Endothelial cell of umbilical vein (primary cell): ENCODE measurements around the gene UBXN2A. TPM values are rescaled to one million over a fixed set of nuclear protein-coding genes. Genes with fewer than 3 reads are reported as not detected.

Experiments
- BruUV-seq: library from RNA; stranded (reverse); fragments of 400-500 nt; replicated peaks from 2 replicates; lab custom pipeline; 2021; lab: Mats Ljungman, UMichigan
- CTCF ChIA-PET: fragments of 300-600, 350-600 bp; sonication (Branson Sonifier 250); formaldehyde crosslinking; loops from one replicate; lab custom pipeline; 2021; ENCODE audit warnings: antibody characterized with exemption, inconsistent platforms; lab: Charles Lee
- POLR2A ChIA-PET: fragments of 300-600, 350-600 bp; sonication (Branson Sonifier 250); formaldehyde crosslinking; loops from one replicate; lab custom pipeline; 2021; ENCODE audit warnings: antibody characterized with exemption, inconsistent platforms; lab: Charles Lee
- DNase-seq: peaks from one replicate; pipeline ENCODE4 v3.0.0-alpha.2; 2011; ENCODE audit warnings: low read depth, low spot score
- FAIRE-seq: peaks from 2 replicates; lab custom pipeline; 2011; peaks lifted over from hg19 to GRCh38; lab: Jason Lieb, UNC
- H2AFZ ChIP-seq: 2 replicates; pipeline ENCODE4 v1.6.0; 2012; ENCODE audit warnings: low read depth, low read length, control low read depth, inconsistent platforms
- H3K27ac ChIP-seq: 2 replicates; pipeline ENCODE4 v1.5.1; 2011; ENCODE audit warnings: low read depth, mild to moderate bottlenecking, control low read depth, low read length, moderate library complexity; ENCODE audit not compliant: insufficient read depth
- H3K27me3 ChIP-seq, 2 experiments: 2 replicates each; pipeline versions ENCODE4 v1.6.0 to v1.6.1; 2011; ENCODE audit warnings: low read length in 2 of 2, mixed read lengths in 1 of 2; ENCODE audit not compliant: control insufficient read depth in 2 of 2, insufficient read depth in 2 of 2
- H3K36me3 ChIP-seq, 2 experiments: 2 replicates in 1 of 2; 3 replicates in 1 of 2; pipeline ENCODE4 v1.5.1; 2011; ENCODE audit warnings: low read length in 2 of 2, mild to moderate bottlenecking in 1 of 2, moderate library complexity in 1 of 2; ENCODE audit not compliant: control insufficient read depth in 2 of 2, insufficient read depth in 2 of 2; ENCODE audit errors: extremely low read depth in 1 of 2
- H3K4me1 ChIP-seq: 3 replicates; pipeline ENCODE4 v1.5.1; 2011; ENCODE audit warnings: mild to moderate bottlenecking, low read length; ENCODE audit not compliant: control insufficient read depth, insufficient read depth; ENCODE audit errors: extremely low read depth
- H3K4me2 ChIP-seq: 2 replicates; pipeline ENCODE4 v1.6.1; 2011; ENCODE audit warnings: low read length, control low read depth, mixed read lengths; ENCODE audit not compliant: insufficient read depth
- H3K4me3 ChIP-seq, 3 experiments: fragments of 200-600 bp in 1 of 3; sonication (generic), shearing (Covaris generic) in 1 of 3; replicated peaks in 1 of 3; 2 replicates each; pipeline ENCODE4 v1.5.1; 2011 to 2016; ENCODE audit warnings: control low read depth in 3 of 3, low read length in 3 of 3, mild to moderate bottlenecking in 2 of 3, inconsistent platforms in 1 of 3, low read depth in 1 of 3, moderate library complexity in 1 of 3; ENCODE audit not compliant: insufficient read depth in 1 of 3
- H3K79me2 ChIP-seq: 2 replicates; pipeline ENCODE4 v1.6.0; 2012; ENCODE audit warnings: low read length, inconsistent platforms; ENCODE audit not compliant: control insufficient read depth, insufficient read depth
- H3K9ac ChIP-seq: replicated peaks from 2 replicates; pipeline ENCODE3; 2011; ENCODE audit warnings: low read length, control low read depth; ENCODE audit not compliant: insufficient read depth; ENCODE audit errors: extremely low read depth
- H3K9me1 ChIP-seq: replicated peaks from 3 replicates; pipeline ENCODE4 v1.6.0; 2011; ENCODE audit warnings: mild to moderate bottlenecking, low read length; ENCODE audit not compliant: control insufficient read depth, insufficient read depth; ENCODE audit errors: extremely low read depth
- H3K9me3 ChIP-seq: replicated peaks from 2 replicates; pipeline ENCODE4 v1.5.1; 2012; ENCODE audit warnings: low read length, inconsistent platforms; ENCODE audit not compliant: control insufficient read depth, insufficient read depth
- H4K20me1 ChIP-seq: replicated peaks from 2 replicates; pipeline ENCODE3; 2011; ENCODE audit warnings: mild to moderate bottlenecking, low read length; ENCODE audit not compliant: control insufficient read depth, insufficient read depth; ENCODE audit errors: extremely low read depth
- EZH2 ChIP-seq: IDR thresholded peaks from 2 replicates; pipeline ENCODE4 v1.6.1; 2012; ENCODE audit warnings: borderline replicate concordance, low read depth, mild to moderate bottlenecking, moderate library complexity, low read length, inconsistent platforms; ENCODE audit not compliant: severe bottlenecking
- GATA2 ChIP-seq: IDR thresholded peaks from 2 replicates; pipeline ENCODE4 v1.7.0; 2011; ENCODE audit warnings: low read depth, mild to moderate bottlenecking, moderate library complexity, mixed read lengths, low read length; ENCODE audit not compliant: insufficient read length, insufficient read depth
- JUN ChIP-seq: IDR thresholded peaks from 2 replicates; pipeline ENCODE4 v1.6.1; 2011; ENCODE audit warnings: borderline replicate concordance, low read depth; ENCODE audit not compliant: insufficient read length, insufficient read depth
- MYC ChIP-seq: IDR thresholded peaks from one replicate; pipeline ENCODE4 v1.6.1; 2011; ENCODE audit warnings: mild to moderate bottlenecking, low read depth, low read length
- POLR2AphosphoS5 ChIP-seq: IDR thresholded peaks from 2 replicates; pipeline ENCODE4 v1.6.1; 2012; ENCODE audit warnings: low read depth, mild to moderate bottlenecking, control low read depth, low read length, moderate library complexity; ENCODE audit not compliant: insufficient read depth
- dilution Hi-C: fragments of 300-500 bp; cut with MboI; formaldehyde crosslinking; loops from one replicate; pipeline ENCODE4 v1.15.0; 2019; ENCODE audit warnings: low sequenced_read_pairs; ENCODE audit not compliant: extremely low pct_ligation_motif_present
- intact Hi-C: fragments of 100-400 bp; cut with micrococcal nuclease; formaldehyde crosslinking; loops from one replicate; pipeline ENCODE4 v1.10.0; 2022
- polyA plus RNA-seq, 4 experiments: library from polyadenylated mRNA; depleted of rRNA in 3 of 4; stranded (reverse) in 3 of 4; unstranded in 1 of 4; fragments of >200 nt; gene quantifications; 2 replicates each; pipeline versions ENCODE4 v1.2.1 to v1.2.3, GENCODE V29; 2011 to 2012; ENCODE audit warnings: missing spikeins in 1 of 4
- total RNA-seq: library from RNA; stranded (reverse); gene quantifications from 2 replicates; pipeline ENCODE4 v1.2.3, GENCODE V29; 2021
- TF ChIP-seq, protein P1 (sequence below): IDR thresholded peaks from 2 replicates; pipeline ENCODE4 v1.6.1; 2011; ENCODE audit not compliant: insufficient read depth, insufficient read length
- TF ChIP-seq, protein P2 (sequence below), 2 donors: IDR thresholded peaks; 1 replicate in 1 of 2; 2 replicates in 1 of 2; pipeline ENCODE4 v1.5.1; 2011; ENCODE audit warnings: low read length in 2 of 2, mild to moderate bottlenecking in 2 of 2, moderate library complexity in 2 of 2, control low read depth in 1 of 2, inconsistent platforms in 1 of 2, low read depth in 1 of 2; ENCODE audit not compliant: insufficient read depth in 1 of 2; ENCODE audit errors: extremely low read depth in 1 of 2

Gene UBXN2A
- total and polyA plus RNA-seq, 2 donors (not counting 3 experiments of a cell fraction or from before 2014, with no cell fraction given) = 3.6 to 19.0 TPM

DNA sequence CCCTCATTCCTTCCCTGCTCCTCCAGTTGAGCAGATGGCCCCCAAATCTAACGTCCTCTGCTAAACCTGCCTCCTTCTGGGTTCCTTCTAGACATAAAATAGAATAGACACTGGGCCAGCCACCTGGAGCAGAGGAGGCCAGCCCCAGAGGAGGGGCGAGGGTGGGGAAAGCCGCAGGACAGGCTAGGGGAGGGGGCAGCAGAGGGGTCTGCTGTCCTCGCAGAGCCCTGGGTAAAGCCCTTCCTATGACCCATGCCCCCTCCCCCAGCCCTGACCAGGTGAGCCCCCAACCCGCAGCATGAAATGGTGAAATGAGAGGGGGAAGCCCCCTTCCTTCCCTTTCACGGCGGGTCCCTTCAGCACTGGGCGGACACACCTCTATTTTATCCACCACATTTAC lies 77.4 kb downstream of the UBXN2A start:
- no peaks in the 10 kb centered on the region for H3K9me1 ChIP-seq
- intact Hi-C loops = no loop called here
- no peak overlapping the region for H3K4me2 ChIP-seq
- BruUV-seq = no TSS peak
- no peak overlapping the region for H2AFZ ChIP-seq
- no peaks in the 10 kb centered on the region for H3K79me2 ChIP-seq
- ChIA-PET POLR2A (no interaction called here), CTCF (no interaction called here)
- peaks cover 22% of the 10 kb centered on the region for H3K4me1 ChIP-seq
- no peaks in the 10 kb centered on the region for H3K9me3 ChIP-seq
- H3K4me3 ChIP-seq = no peak overlapping the region
- H3K27ac ChIP-seq = no peak overlapping the region
- H3K36me3 ChIP-seq = no peaks in the 10 kb centered on the region
- no peak for TF ChIP-seq MYC
- TF ChIP-seq JUN = no peak
- TF ChIP-seq, protein P1, sequence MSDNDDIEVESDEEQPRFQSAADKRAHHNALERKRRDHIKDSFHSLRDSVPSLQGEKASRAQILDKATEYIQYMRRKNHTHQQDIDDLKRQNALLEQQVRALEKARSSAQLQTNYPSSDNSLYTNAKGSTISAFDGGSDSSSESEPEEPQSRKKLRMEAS = no peak
- TF ChIP-seq, protein P2, sequence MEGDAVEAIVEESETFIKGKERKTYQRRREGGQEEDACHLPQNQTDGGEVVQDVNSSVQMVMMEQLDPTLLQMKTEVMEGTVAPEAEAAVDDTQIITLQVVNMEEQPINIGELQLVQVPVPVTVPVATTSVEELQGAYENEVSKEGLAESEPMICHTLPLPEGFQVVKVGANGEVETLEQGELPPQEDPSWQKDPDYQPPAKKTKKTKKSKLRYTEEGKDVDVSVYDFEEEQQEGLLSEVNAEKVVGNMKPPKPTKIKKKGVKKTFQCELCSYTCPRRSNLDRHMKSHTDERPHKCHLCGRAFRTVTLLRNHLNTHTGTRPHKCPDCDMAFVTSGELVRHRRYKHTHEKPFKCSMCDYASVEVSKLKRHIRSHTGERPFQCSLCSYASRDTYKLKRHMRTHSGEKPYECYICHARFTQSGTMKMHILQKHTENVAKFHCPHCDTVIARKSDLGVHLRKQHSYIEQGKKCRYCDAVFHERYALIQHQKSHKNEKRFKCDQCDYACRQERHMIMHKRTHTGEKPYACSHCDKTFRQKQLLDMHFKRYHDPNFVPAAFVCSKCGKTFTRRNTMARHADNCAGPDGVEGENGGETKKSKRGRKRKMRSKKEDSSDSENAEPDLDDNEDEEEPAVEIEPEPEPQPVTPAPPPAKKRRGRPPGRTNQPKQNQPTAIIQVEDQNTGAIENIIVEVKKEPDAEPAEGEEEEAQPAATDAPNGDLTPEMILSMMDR (IDR thresholded peaks at IDR 0.05; ENCODE audit: extremely low read depth in 1 of 2, insufficient read depth in 1 of 2, low read depth in 1 of 2, low read length in 2 of 2) = no peak
- TF ChIP-seq EZH2 = no peak
- TF ChIP-seq GATA2 = no peak
- TF ChIP-seq POLR2AphosphoS5 = no peak
- no peaks in the 10 kb centered on the region for H3K27me3 ChIP-seq
- no peak for FAIRE-seq
- H3K9ac ChIP-seq = no peak overlapping the region
- H4K20me1 ChIP-seq = no peaks in the 10 kb centered on the region
- dilution Hi-C loops = no loop called here
- no peak for DNase-seq
